GM18499 (cell line): Measurements from ENCODE around the gene DNAJB4.

Experiments used
- ATAC-seq: cut with Tn5 transposase; IDR thresholded peaks from one replicate; pipeline ENCODE4 v1.9.1; 2021; ENCODE audit warnings: moderate number of reproducible peaks; ENCODE audit not compliant: insufficient read depth, unreplicated experiment

The DNAJB4 gene

GRCh38 chr1:78033797-78034172, 29.0 kb downstream of the DNAJB4 start:
- ATAC-seq = no peak

- no peak for ATAC-seq
These were observed 30.4 kb downstream of the DNAJB4 start for GRCh38 chr1:78035121-78035520.

- no peak for ATAC-seq
These were observed 31.7 kb downstream of the DNAJB4 start for GRCh38 chr1:78036450-78036849.

GRCh38 chr1:78038071-78038470, 33.3 kb downstream of the DNAJB4 start:
- no peak for ATAC-seq

GRCh38 chr1:78038491-78038939, 33.8 kb downstream of the DNAJB4 start:
- ATAC-seq = no peak

GRCh38 chr1:78040484-78041089, 35.8 kb downstream of the DNAJB4 start:
- ATAC-seq = no peak

- no peak for ATAC-seq
These were observed 38.7 kb downstream of the DNAJB4 start for GRCh38 chr1:78043436-78043835.

GRCh38 chr1:78044796-78045562, 40.2 kb downstream of the DNAJB4 start:
- ATAC-seq = no peak

GRCh38 chr1:78045563-78045925, 40.8 kb downstream of the DNAJB4 start:
- no peak for ATAC-seq

- no peak for ATAC-seq
These were observed 41.4 kb downstream of the DNAJB4 start, which contains the start of gene GIPC2 for GRCh38 chr1:78045926-78046778. TSS of gene GIPC2 (plus strand) at chr1:78045966. CDS start at chr1:78046095, 129 bp downstream.

GRCh38 chr1:78047106-78047505, 42.4 kb downstream of the DNAJB4 start:
- no peak for ATAC-seq

- ATAC-seq = no peak
These were observed 42.9 kb downstream of the DNAJB4 start for GRCh38 chr1:78047631-78048030.

- no peak for ATAC-seq
These were observed 43.7 kb downstream of the DNAJB4 start for GRCh38 chr1:78048446-78048845.

GRCh38 chr1:78049396-78049795, 44.7 kb downstream of the DNAJB4 start:
- ATAC-seq = no peak

GRCh38 chr1:78051005-78051404, 46.3 kb downstream of the DNAJB4 start:
- ATAC-seq = no peak

GRCh38 chr1:78052685-78053405, 48.1 kb downstream of the DNAJB4 start:
- ATAC-seq = no peak

- ATAC-seq = no peak
These were observed 48.8 kb downstream of the DNAJB4 start for GRCh38 chr1:78053498-78053897.

GRCh38 chr1:78054559-78054958, 49.8 kb downstream of the DNAJB4 start:
- ATAC-seq = no peak

- ATAC-seq = no peak
These were observed 50.2 kb downstream of the DNAJB4 start for GRCh38 chr1:78054972-78055371.

GRCh38 chr1:78055565-78056132, 50.9 kb downstream of the DNAJB4 start:
- ATAC-seq = no peak
